SU-DHL-6 (cell line): ENCODE data around the gene GANAB.

Source experiments
- EZH2phosphoT487 ChIP-seq: fragments of 200-600 bp; sonication (generic), shearing (Covaris generic); conservative IDR thresholded peaks from 2 replicates; pipeline ENCODE4 v1.6.1; 2018; ENCODE audit warnings: mild to moderate bottlenecking, antibody characterized with exemption, low read length, moderate library complexity, mixed read lengths
- TF ChIP-seq, protein P1 (sequence below): fragments of 200-600 bp; sonication (generic); IDR thresholded peaks from one replicate; pipeline ENCODE4 v1.5.1; 2017; ENCODE audit warnings: antibody characterized with exemption, mild to moderate bottlenecking, low read length, moderate library complexity; ENCODE audit not compliant: insufficient read depth, poor library complexity, severe bottlenecking

DNA sequence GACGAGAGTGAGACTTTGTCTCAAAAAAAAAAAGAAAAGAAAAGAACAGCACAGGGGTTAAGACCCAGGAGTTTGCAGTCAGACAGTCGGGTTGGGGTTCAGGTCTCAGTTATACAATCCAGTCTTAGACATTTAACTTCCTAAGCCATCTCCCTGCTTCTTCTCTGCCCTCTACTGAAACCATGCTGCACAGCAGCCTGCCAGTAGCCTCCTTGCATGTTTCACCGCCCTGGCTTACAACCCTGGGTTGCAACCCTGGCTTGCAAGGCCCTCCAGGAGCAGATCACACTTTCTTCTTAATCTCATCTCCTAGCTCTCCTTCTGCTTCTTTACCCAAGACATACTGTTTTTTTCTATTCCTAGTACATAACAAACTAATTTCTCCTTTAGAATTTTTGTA lies 18.7 kb downstream of the GANAB start:
- no peak for TF ChIP-seq EZH2phosphoT487
- TF ChIP-seq, protein P1, sequence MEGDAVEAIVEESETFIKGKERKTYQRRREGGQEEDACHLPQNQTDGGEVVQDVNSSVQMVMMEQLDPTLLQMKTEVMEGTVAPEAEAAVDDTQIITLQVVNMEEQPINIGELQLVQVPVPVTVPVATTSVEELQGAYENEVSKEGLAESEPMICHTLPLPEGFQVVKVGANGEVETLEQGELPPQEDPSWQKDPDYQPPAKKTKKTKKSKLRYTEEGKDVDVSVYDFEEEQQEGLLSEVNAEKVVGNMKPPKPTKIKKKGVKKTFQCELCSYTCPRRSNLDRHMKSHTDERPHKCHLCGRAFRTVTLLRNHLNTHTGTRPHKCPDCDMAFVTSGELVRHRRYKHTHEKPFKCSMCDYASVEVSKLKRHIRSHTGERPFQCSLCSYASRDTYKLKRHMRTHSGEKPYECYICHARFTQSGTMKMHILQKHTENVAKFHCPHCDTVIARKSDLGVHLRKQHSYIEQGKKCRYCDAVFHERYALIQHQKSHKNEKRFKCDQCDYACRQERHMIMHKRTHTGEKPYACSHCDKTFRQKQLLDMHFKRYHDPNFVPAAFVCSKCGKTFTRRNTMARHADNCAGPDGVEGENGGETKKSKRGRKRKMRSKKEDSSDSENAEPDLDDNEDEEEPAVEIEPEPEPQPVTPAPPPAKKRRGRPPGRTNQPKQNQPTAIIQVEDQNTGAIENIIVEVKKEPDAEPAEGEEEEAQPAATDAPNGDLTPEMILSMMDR, result no peak
